NCI-H82 treated with DMSO at 0.1 percent for 48 hours (cell line): ENCODE data around the gene SEMA4D.

Experiments
- DNase-seq: peaks from one replicate; lab custom pipeline; 2025; ENCODE audit not compliant: unreplicated experiment; lab: John Stamatoyannopoulos, UW

The SEMA4D gene

DNA sequence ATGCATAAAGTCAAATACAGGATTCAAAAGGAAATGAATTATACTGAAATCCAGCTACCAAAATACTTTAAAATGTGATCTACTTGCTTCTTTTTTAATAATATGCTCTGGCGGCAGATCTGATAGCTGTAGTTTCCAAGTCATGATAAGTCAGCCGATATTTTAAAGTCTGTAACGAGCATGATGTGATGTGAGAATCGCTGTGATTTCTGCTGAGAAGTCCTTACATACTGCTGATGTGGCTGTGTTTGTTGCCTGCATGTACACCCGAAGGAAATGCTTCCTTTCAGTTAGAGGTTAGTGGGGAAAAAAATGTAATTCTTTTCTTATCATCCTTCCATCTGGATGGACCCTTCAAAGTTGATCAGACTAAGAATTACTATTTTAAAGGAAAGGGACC is 4.8 kb upstream of the SEMA4D start:
- DNase-seq = no peak

DNA sequence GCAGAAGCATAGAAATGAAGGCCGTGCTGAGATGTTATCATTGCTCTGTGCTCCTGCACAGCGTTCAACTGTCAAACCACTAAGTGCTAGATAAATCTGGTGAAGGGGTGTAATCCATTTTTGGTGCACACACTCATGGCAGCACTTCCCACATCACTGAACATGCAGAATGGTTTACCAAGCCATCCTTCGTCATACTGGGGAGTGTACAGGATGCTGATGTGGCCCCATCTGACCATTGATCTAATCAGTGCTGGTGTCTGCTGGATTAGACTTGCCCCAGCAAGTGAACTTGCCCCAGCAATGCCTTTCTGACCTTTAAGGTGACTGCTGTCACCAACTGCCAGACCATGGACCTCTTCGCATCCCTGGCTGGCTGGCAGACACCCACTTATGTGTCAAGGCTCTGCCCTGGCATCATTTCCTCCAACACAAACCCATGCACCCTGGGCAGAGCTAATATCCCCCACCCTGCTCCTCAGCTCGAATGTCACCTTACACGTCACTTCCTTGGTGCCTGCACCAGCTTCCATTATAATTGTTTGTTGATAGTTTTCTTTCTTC is 4.2 kb upstream of the SEMA4D start:
- DNase-seq = no peak

DNA sequence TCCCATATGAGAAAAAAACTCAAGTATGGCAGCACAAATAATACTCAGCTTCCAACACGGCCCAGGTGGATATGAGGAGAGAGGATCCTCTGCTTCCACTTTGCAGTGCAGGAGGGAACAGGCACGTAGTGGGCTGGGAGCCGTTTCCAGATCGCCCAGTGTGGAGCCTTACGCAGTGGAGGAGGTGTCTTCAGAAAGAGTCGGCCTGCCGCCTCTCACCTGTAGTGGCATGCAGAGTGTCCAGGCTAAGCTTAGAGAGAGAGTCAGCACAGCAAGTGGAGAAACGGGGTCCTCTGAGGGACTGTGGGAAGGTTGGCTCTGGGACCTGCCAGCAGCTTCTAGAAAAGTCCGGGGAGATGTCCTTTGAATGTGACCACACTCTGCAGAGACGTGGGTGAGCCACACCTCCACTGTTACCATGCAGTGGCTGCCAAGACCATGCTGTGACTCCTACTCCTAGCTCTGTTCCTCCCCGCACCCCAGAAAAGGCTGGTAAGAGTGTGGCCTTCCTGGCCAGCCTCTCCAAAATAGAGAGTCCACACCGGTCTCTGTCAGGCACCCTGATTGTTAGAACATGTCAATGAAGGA is 3.5 kb upstream of the SEMA4D start:
- DNase-seq = no peak

DNA sequence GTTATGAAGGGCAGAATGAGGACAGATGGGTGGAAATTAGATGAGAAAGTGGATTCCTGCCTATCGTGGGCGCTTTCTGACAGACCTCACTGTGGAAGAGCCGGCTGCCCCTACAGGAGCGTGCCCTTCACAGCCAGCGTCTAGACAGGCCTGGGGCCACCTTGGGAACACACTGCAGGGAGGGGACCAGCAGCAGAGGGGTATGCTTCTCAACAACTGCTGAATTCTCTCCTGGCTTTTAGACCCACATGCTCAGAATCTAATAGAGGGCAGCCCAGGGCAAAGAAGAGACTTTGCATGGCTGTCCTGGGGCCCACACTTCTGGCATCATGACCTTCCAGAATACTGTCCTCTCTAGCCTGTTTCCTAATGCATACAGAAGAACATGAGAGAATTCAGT is 2.1 kb upstream of the SEMA4D start:
- no peak for DNase-seq

DNA sequence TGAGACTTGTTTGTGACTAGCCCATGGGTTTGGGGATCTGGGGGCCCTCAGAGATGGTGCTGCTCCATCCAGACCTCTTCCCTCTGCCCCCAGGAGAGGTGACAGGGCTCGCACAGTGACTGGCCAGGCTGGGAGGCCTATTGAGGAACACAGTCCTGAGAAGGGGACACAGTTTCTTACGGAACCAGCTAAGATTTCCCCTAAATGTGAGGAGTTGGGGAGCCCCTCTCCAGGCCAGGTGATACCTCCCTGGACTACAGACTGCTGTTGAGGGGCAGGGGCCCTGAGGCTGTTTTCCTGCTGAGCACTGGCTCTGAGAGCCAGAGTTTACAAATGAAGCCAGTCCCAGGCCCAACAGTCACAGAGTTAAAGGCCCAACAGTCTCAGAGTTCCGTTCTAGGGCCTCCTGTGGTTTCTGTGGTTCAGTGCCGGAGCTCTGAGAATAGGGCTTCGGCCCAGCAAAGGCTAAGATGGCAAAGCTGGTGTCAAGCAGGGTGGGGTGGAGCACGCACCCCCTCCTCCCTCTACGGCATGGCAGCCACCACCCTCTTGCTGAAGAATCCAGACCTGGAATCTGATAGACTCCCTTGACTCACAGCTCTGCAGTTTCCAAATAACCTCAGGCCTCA is 1.1 kb upstream of the SEMA4D start:
- no peak for DNase-seq

DNA sequence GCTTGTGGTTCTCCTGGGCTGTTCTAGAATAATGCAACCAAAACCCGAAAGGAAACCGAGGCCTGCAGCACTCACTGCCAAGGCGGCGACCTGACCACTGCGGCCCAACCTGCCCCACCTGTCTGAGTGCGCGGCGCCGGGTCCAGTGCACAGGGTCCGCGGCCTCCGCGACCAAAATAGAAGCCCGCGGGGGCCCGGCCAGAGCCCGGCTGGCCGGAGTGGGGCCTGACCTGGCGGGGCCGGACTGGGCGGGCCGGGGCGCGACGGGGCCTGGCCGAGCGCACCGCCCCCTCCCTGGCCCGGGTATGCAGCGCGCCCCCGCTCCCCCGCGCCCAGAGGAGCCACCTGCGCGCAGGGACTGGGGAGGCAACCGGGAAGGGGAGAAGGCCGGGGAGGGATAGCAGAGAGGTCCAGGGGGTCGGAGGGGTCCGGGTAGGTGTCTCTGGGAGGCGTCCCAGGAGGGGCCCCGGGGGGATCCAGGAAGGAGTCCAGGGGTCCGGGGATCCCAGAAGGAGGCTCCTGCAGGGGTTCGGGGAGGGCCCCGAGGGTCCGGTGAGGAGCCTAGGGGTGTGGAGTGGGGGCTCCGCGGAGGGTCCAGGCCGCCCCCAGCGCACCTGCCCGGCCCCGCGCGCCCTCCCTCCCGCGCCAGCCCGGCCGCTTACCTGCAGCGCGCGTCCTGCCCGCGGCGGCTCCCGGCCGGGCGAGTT is 503 bp downstream of the SEMA4D start:
- DNase-seq = no peak

DNA sequence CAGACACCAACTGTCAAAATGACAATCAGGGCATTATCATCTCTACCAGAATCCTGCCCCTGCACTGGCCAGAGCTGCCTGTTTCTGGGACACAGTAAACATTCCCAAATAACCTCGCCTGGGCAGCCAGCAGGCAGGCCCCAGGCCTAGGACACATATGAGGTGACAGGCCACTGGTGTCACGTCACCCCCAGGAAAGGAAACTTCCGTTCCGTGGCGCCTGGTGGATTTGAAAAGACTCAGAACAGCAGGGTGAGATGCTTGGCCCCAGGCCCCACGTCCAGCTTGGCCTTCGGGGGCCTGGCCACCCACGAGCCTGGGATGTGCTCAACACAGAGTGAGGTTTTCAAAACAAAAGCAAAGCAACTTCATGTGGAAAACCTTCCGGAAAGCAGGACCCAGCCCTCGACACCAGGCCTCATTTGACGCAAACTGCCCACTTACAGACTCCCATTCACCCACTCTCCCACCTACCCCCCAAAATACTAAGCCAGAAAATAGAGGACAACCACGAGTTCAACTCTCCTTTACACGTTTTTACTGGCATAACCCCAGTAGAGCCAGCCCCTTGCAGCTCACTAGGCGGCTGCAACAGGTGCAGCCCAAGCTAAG is 1.2 kb downstream of the SEMA4D start:
- DNase-seq = no peak

DNA sequence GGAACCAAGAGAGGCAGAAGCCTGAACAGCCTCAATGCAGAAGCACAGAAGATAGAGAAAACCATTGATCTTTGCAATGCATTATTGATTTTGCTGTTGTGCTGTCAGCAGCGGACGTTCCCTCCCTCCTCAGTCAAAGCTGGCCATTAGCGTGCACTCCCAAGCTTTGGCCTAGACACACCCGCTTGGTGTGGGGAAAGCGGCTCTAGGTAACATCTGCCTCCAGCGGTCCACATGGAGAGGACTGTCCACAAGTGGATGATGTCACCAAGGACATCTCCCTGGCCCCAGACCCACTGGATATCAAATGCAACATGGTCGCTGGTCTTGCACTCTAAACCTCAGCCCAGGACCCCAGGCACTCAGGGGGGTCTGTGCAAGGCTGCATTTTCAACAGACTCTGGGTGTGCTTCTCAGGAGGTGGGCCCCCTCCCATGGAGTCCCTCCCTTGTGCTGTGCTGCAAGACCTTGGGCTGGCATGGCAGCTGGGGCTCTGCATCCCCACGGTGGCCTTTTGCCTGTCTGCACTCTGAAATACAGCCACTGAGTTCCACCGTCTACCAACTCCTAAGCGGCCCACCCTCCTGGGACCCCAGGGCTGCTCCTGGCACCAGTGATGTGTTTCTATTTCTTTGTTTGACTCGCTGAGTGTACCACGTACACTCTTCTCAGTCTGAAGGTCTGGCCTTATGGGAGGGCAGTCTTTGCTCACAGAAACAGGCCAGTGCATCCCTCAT is 1.9 kb downstream of the SEMA4D start:
- no peak for DNase-seq

DNA sequence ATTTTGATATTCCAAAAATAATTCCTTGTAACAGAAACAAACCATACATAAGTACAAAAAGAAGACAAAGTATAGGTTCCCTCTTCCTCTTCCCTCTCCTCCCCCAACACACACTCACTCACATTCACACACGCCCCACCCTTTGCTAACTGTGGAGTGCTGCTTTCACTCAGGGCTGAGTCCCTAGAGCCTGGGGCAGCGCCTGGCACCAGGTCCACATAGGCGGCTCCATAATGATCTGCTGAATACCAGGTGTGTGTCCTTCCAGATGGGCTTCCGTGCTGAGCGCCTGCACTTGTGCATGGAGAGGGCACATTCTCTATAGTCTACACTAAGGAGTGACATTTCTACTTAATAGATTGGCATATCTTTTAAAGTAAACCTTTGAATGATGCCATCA is 3.7 kb downstream of the SEMA4D start:
- DNase-seq = no peak

DNA sequence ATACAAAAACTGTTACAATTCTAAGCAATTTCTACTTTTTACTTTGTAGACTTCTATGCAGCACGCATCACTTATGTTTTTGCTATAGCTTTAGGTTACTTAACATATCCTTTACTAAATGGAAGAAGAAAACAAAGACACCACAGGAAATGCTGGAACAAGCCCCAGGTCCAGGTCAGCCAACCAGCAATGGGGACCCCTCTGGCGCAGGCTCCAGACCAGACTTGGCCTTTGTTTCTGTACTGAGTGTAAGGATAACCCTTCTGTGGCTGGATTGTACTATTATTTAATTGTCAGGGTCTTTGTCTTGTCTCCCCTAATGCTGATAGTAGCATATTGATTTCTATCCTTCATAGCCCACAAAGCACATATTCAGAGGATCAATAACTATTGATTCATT is 4.2 kb downstream of the SEMA4D start:
- no peak for DNase-seq

DNA sequence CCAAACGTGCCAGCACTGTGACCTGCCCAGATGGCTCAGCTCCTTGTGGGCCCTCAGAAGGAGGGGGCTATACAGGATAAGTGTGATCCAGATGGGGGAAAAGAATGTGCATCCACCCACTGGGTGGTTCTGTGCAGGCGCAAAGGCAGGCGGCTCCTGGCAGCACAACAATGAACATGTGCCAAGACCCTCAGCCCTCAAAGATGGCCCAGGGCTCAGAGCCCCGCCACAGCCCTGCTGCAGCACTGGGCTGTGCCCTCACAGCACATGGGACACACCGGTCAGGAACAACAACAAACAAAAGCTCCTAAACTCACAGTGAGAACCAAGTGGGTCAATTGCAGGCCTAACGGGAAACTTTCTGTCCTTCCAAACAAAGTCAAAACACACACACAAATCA is 4.7 kb downstream of the SEMA4D start:
- DNase-seq = no peak

DNA sequence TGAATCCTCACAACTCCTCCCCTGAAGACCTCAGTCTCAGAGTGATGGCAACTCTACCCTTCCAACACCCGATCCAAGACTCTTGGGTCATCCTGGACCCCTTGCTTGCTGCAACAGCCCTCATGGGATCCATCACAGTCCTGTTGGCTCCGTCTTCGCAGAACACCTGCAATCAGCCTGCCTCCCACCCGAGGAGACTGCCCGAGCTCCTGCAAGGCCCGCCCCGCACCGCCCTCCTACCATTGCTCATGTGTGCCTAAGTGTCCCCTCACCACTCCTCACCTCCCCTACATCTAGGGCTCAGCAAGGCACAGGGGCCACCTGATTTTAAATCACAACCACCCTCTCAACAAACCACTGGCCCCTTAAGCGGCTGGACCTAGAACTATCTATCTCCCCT is 5.3 kb downstream of the SEMA4D start:
- DNase-seq = no peak

DNA sequence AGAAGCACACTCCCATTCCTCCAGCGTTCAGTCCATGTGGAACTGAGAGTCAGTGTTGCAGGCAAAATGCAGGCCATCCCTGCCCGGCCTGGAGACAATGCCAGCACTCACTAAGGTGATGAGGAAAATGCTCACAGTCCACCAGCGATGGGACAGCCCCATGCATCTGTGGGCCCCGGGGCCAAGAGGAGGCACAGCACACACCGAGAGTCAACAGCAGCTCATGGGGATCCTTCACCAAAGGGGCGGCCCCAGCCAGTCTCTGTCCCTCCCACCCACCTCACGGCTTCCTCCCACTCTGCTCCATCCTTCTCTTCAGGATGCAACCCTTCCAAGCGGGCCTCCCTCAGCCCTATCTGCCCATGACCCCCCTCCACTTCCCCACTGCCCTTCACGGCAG is 6.2 kb downstream of the SEMA4D start:
- no peak for DNase-seq

DNA sequence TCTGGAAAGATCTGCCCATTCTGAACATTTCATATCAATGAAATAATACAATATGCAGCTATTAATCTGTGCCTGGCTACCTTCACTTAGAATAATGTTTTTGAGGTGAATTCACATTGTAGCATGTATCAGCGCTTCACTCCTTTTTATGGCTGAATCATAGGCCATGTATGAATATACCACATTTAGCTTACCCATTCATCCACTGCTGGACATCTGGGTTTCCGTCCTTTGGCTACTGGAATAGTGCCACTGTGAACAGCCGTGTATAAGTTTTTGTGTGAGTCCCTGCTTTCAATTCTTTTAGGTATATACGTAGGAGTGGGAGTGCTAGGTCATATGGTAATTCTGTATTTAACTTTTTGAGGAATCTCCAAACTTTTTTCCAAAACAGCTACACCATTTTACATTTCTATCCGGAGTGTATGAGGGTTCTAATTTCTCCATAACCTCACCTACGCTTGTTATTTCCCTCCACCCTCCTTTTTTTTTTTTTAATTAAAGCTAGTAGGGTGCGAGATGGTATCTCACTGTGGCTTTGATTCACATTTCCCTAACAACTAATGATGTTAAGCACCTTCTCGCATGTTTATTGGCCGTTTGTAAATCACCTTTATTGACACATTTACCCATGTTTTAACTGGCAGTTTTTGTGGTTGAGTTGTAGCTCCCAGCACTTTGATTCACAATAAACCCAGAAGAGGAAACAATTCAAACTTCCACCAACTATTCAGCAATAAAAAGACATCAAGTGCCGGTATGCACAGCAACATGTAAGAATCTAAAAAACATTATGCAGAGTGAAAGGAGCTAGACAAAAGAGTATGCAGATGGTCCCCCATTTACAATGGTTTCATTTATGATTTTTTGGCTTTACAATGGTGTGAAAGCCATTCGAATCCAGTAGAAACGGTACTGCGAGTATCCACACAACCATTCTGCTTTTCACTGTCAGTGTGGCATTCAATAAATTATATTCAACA is 8.1 kb downstream of the SEMA4D start:
- DNase-seq = no peak

DNA sequence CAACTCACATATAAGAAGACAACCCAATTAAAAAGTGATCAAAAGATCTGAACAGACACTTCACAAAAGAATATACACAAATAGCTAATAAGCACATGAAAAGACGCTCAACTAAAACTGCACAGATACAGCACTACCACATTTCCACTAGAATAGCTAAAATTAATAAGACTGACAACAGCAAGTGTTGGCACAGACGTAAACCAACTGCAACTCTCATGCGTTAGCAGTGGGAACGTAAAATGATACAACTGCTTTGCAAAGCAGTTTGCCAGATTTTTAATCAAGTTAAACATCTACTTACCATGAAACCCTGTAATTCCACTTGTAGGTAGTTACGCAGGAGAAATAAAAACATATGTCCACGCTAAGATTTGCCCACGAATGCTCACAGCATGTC is 9.0 kb downstream of the SEMA4D start:
- no peak for DNase-seq

DNA sequence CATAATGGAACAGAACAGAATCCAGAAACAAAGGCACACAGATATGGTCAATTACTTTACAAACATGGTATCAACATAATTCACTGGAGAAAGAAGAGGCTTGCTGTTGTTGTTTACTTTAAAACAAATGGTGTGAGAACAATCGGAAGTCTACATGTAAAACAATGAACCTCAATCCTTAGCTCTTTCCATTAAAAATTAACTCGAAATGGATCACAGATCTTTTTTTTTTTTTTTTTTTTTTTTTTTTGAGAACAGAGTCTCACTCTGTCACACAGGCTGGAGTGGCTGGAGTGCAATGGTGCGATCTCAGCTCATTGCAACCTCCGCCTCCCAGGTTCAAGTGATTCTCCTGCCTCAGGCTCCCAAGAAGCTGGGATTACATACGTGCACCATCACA is 9.8 kb downstream of the SEMA4D start:
- DNase-seq = no peak

DNA sequence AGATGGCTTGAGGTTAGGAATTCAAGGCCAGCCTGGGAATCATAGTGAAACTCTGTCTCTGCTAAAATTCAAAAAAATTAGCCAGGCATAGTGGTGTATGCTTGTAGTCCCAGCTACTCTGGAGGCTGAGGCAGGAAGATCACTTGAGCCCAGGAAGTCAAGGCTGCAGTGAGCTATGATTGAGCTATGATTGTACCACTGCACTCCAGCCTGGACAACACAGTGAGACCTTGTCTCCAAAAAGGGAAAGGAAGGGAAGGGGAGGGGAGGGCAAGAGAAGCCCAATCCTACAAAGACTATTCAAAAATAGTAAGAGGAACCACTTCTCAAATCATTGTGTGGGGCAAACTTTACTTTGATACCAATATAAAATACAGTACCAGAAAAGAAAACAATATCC is 11.2 kb downstream of the SEMA4D start:
- no peak for DNase-seq

DNA sequence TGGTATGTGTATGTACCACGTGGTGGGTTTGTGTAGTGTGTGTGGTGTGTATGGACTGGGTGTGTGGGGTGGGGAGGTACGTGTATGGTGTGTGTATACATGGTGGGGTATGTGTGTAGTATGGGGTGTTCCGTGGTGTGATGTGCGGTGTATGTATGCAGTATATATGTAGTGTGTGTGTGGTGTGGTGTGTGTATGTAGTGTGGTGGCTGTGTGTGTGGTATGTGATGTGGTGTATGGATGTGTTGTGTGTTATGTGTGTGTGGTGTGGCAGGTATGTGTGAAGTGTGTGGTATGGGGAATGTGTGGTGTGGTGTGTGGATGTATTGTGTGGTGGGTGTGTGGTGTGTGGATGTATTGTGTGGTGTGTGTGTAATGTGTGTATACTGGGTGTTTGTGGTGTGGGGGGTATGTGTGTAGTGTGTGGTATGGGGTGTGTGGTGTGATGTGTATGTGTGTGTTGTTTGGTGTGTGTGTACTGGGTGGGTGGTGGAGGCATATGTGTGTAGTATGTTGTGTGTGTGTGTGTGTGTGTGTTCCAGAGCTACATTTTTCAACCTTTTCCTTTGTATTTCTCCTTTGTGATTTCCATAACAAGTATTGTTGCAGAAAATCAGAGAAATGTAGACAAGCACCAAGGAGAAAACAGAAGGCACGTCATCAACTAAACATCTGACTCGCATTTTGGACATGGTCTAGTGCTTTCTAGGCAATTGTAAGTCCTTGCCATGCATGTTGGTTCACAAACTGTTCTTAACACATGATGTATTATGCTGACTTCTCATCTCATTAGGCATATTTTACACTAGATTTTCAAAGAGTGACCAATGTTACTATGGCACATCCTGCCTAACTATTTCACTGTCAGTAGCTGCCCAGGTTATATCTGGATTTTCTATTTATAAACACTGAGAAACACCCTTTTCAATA is 13.2 kb downstream of the SEMA4D start:
- no peak for DNase-seq
